B cell (primary cell): ENCODE data around the gene BAZ2B. TPM values are rescaled to one million over a fixed set of nuclear protein-coding genes. Genes with fewer than 3 reads are reported as not detected.

Experiments
- ATAC-seq: fragments of 200-7000 bp; cut with Tn5 transposase; one replicate; pipeline ENCODE4 v1.10.0; 2021; ENCODE audit warnings: low read depth, mild to moderate bottlenecking, moderate number of reproducible peaks, moderate library complexity
- CTCF ChIA-PET: fragments of 350-600 bp; sonication (Branson Sonifier 250); formaldehyde crosslinking; loops from one replicate; lab custom pipeline; 2021; ENCODE audit warnings: antibody characterized with exemption, inconsistent platforms; lab: Charles Lee
- POLR2A ChIA-PET: fragments of 350-600 bp; sonication (Branson Sonifier 250); formaldehyde crosslinking; loops from one replicate; lab custom pipeline; 2021; ENCODE audit warnings: antibody characterized with exemption; lab: Charles Lee
- DNase-seq: peaks from one replicate; pipeline ENCODE4 v3.0.0; 2013
- H2AFZ ChIP-seq: 2 replicates; pipeline ENCODE4 v1.6.1; 2012; ENCODE audit warnings: mild to moderate bottlenecking, low read depth, low read length; ENCODE audit not compliant: insufficient read depth, poor library complexity, severe bottlenecking
- H3K27ac ChIP-seq, 2 donors: 1 replicate in 1 of 2; 2 replicates in 1 of 2; pipeline ENCODE4 v1.5.1; 2012 to 2013; ENCODE audit warnings: low read length in 2 of 2, mild to moderate bottlenecking in 2 of 2, moderate library complexity in 1 of 2
- H3K27me3 ChIP-seq, 4 experiments: fragments of 200-600 bp in 1 of 4; sonication (generic) in 1 of 4; replicated peaks in 1 of 4; 1 replicate in 2 of 4; 2 replicates in 2 of 4; pipeline versions ENCODE4 v1.6.1 to v1.7.0; 2013 to 2016; ENCODE audit warnings: low read length in 3 of 4, mild to moderate bottlenecking in 2 of 4, mixed read lengths in 1 of 4, moderate library complexity in 1 of 4; ENCODE audit not compliant: insufficient read depth in 4 of 4, control insufficient read depth in 3 of 4; ENCODE audit errors: control extremely low read depth in 1 of 4
- H3K36me3 ChIP-seq, 2 experiments: replicated peaks in 1 of 2; 1 replicate in 1 of 2; 2 replicates in 1 of 2; pipeline versions ENCODE4 v1.6.1 to v1.7.1; 2013; ENCODE audit warnings: low read length in 1 of 2; ENCODE audit not compliant: insufficient read depth in 2 of 2, control insufficient read depth in 1 of 2; ENCODE audit errors: control extremely low read depth in 1 of 2, extremely low read depth in 1 of 2
- H3K4me1 ChIP-seq, 2 donors: fragments of 200-600 bp in 1 of 2; sonication (generic) in 1 of 2; 1 replicate in 1 of 2; 2 replicates in 1 of 2; pipeline versions ENCODE4 v1.5.1 to v1.6.1; 2013 to 2017; ENCODE audit warnings: low read length in 2 of 2; ENCODE audit not compliant: control insufficient read depth in 2 of 2, insufficient read depth in 2 of 2
- H3K4me2 ChIP-seq: replicated peaks from 2 replicates; pipeline ENCODE3; 2012; ENCODE audit warnings: mild to moderate bottlenecking, low read depth, low read length; ENCODE audit not compliant: poor library complexity, severe bottlenecking
- H3K4me3 ChIP-seq, 5 experiments: fragments of 200-600 bp in 1 of 5; sonication (generic) in 1 of 5; 1 replicate in 3 of 5; 2 replicates in 2 of 5; pipeline versions ENCODE4 v1.5.1 to v1.7.0; 2011 to 2016; ENCODE audit warnings: low read length in 4 of 5, mild to moderate bottlenecking in 4 of 5, low read depth in 2 of 5, control low read depth in 1 of 5, moderate library complexity in 1 of 5; ENCODE audit not compliant: insufficient read depth in 1 of 5; ENCODE audit errors: control extremely low read depth in 1 of 5, extremely low read depth in 1 of 5
- H3K79me2 ChIP-seq: fragments of 200-600 bp; sonication (generic); one replicate; pipeline ENCODE4 v1.6.0; 2016; ENCODE audit warnings: low read length; ENCODE audit not compliant: control insufficient read depth, insufficient read depth
- H3K9ac ChIP-seq: fragments of 200-600 bp; sonication (generic); 2 replicates; pipeline ENCODE4 v1.6.1; 2017; ENCODE audit warnings: mild to moderate bottlenecking, low read length, moderate library complexity
- H3K9me3 ChIP-seq, 3 donors: one replicate each; pipeline versions ENCODE4 v1.6.1 to v1.7.1; 2013; ENCODE audit warnings: low read length in 2 of 3; ENCODE audit not compliant: control insufficient read depth in 2 of 3, insufficient read depth in 1 of 3; ENCODE audit errors: control extremely low read depth in 1 of 3
- H4K20me1 ChIP-seq: 2 replicates; pipeline ENCODE4 v1.6.0; 2012; ENCODE audit warnings: mild to moderate bottlenecking, low read length; ENCODE audit not compliant: insufficient read depth, control insufficient read depth, poor library complexity, severe bottlenecking
- H3K27ac Mint-ChIP-seq: one replicate; pipeline ENCODE4 v1.8.0; 2021; ENCODE audit warnings: mixed read lengths
- H3K27me3 Mint-ChIP-seq: one replicate; pipeline ENCODE4 v1.8.0; 2021; ENCODE audit warnings: mixed read lengths
- H3K4me1 Mint-ChIP-seq: one replicate; pipeline ENCODE4 v1.8.0; 2021; ENCODE audit warnings: mixed read lengths
- H3K4me3 Mint-ChIP-seq: one replicate; pipeline ENCODE4 v1.8.0; 2021; ENCODE audit warnings: mixed read lengths
- H3K9me3 Mint-ChIP-seq: one replicate; pipeline ENCODE4 v1.8.0; 2022; ENCODE audit warnings: mixed read lengths; ENCODE audit not compliant: insufficient read depth
- CTCF ChIP-seq: fragments of 200-600 bp; IDR thresholded peaks from one replicate; pipeline ENCODE4 v1.8.0; 2022; ENCODE audit warnings: antibody characterized with exemption, mild to moderate bottlenecking
- EZH2 ChIP-seq: IDR thresholded peaks from 2 replicates; pipeline ENCODE4 v1.6.1; 2012; ENCODE audit warnings: borderline replicate concordance, low read depth, mild to moderate bottlenecking, moderate library complexity, low read length; ENCODE audit not compliant: insufficient read depth, poor library complexity, severe bottlenecking
- WGBS: methylation state at CpG from one replicate; pipeline ENCODE4 v1.1.5; 2013; ENCODE audit warnings: missing lambda C conversion rate; ENCODE audit not compliant: insufficient coverage; 5-methylcytosine and 5-hydroxymethylcytosine counted together
- intact Hi-C: fragments of 100-400 bp; cut with micrococcal nuclease; formaldehyde crosslinking; loops from one replicate; pipeline ENCODE4 v1.10.0; 2022
- polyA plus RNA-seq: library from polyadenylated mRNA; depleted of rRNA; stranded (reverse); fragments of >200 nt; gene quantifications from 2 replicates; pipeline ENCODE4 v1.2.3, GENCODE V29; 2012
- total RNA-seq, 2 donors: library from RNA; stranded (reverse); fragments of 120-200 nt in 1 of 2; gene quantifications; 1 replicate in 1 of 2; 2 replicates in 1 of 2; pipeline versions ENCODE4 v1.2.3 to v1.2.4, GENCODE V29; 2013 to 2022

BAZ2B gene
- total and polyA plus RNA-seq, 2 donors (not counting 1 experiment from before 2014, with no cell fraction given): 8.6 to 42.3 TPM

DNA sequence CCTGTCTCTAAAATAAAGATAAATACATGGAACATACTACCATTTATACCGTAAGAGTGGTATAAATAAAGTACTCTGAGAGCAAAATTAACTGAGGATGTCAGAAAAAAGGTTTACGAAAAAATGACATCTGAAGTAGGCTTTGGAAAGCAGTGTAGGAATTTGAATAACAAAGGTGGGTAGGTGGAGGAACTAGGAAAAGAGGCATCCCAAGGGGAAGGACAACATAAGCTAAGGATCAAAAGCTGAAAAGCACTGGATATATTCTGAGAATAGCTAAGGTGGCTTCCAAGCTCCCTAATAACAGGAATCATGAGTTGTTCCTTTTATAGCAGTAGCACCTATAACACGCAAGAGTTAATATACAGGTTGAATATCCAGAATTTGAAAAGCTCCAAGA lies 91.3 kb downstream of the BAZ2B start:
- Histone ChIP-seq H2AFZ (no peak overlapping the region), H4K20me1 (no peaks in the 10 kb centered on the region), H3K27me3 (no peaks in the 10 kb centered on the region), H3K4me1 (no peaks in the 10 kb centered on the region), H3K79me2 (no peaks in the 10 kb centered on the region), H3K36me3 (no peaks in the 10 kb centered on the region), H3K9ac (no peak overlapping the region), H3K27ac (no peak overlapping the region), H3K4me2 (no peak overlapping the region), H3K4me3 (no peak overlapping the region), H3K9me3 (peaks cover 0 to 1% (median 0%) of the 10 kb centered on the region in 3 donors)
- intact Hi-C loops: no loop called here
- DNase-seq (no peak), ATAC-seq (no peak)
- ChIA-PET POLR2A (no interaction called here), CTCF (no interaction called here)
- TF ChIP-seq EZH2 (no peak), CTCF (no peak)
- H3K4me1 Mint-ChIP-seq: no peaks in the 10 kb centered on the region
- H3K27ac Mint-ChIP-seq: no peak overlapping the region
- peaks cover 2% of the 10 kb centered on the region for H3K9me3 Mint-ChIP-seq
- WGBS: 100% methylated on average over 1 of the region's 3 CpGs
- no peak overlapping the region for H3K4me3 Mint-ChIP-seq
- H3K27me3 Mint-ChIP-seq: no peaks in the 10 kb centered on the region

DNA sequence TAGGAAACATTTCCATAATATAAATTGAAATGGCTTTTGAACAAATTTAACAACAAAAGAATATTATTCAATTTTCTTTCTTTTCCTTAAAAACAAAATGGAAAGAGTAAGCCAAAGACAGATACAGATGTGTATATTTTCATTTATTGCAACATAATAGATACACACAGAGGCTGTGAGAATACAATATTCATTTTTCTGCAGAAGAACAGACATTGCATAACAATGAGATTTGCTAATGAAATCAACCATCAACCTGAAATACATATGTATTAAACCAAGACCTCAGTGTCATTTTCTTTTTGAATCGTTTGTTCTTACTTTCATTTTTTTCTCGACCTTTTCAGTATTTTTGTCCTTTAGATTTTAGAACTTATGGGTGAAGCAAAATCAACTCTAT lies 95.1 kb downstream of the BAZ2B start:
- peaks cover 4% of the 10 kb centered on the region for H3K4me1 Mint-ChIP-seq
- no peak overlapping the region for H3K27ac Mint-ChIP-seq
- no peaks in the 10 kb centered on the region for H3K9me3 Mint-ChIP-seq
- Histone ChIP-seq H4K20me1 (no peaks in the 10 kb centered on the region), H3K36me3 (no peaks in the 10 kb centered on the region), H3K9ac (no peak overlapping the region), H2AFZ (no peak overlapping the region), H3K4me1 (peaks cover 0 to 5% of the 10 kb centered on the region in 2 donors), H3K9me3 (peaks cover 0 to 1% (median 0%) of the 10 kb centered on the region in 3 donors), H3K4me3 (no peak overlapping the region), H3K79me2 (no peaks in the 10 kb centered on the region), H3K4me2 (no peak overlapping the region), H3K27ac (no peak overlapping the region), H3K27me3 (no peaks in the 10 kb centered on the region)
- intact Hi-C loops: no loop called here
- TF ChIP-seq EZH2 (no peak), CTCF (no peak)
- DNase-seq (no peak), ATAC-seq (no peak)
- CTCF ChIA-PET: no interaction called here
- H3K27me3 Mint-ChIP-seq: no peaks in the 10 kb centered on the region
- POLR2A ChIA-PET: no interaction called here
- no CpG with 5 or more reads among the region's 2 CpGs for WGBS
- no peak overlapping the region for H3K4me3 Mint-ChIP-seq
